ENCODE results near the gene SLC38A9.
"Not testable (repeated sequence)": the region's sequence is repeated elsewhere in the genome, so short reads cannot be mapped to it uniquely, and the experiment has no call there.

The SLC38A9 gene

GRCh38 chr5:55702598-55703345 is 9.4 kb downstream of the SLC38A9 start:
- DNase-seq (ENCODE audit: low read depth) = no peak

- DNase-seq (ENCODE audit: low read depth) = no peak
Measured at GRCh38 chr5:55701462-55702103, 10.5 kb downstream of the SLC38A9 start.

- no peak for DNase-seq (ENCODE audit: low read depth)
Measured at GRCh38 chr5:55700745-55701144, 11.4 kb downstream of the SLC38A9 start.

GRCh38 chr5:55699041-55699688 is 13.0 kb downstream of the SLC38A9 start:
- DNase-seq (ENCODE audit: low read depth) = no peak

- DNase-seq (ENCODE audit: low read depth) = not testable (repeated sequence)
Measured at GRCh38 chr5:55696704-55697103, 15.4 kb downstream of the SLC38A9 start.

GRCh38 chr5:55694152-55694830 is 17.8 kb downstream of the SLC38A9 start:
- DNase-seq (ENCODE audit: low read depth) = no peak

GRCh38 chr5:55692509-55692908 is 19.6 kb downstream of the SLC38A9 start:
- no peak for DNase-seq (ENCODE audit: low read depth)

GRCh38 chr5:55692106-55692417 is 20.1 kb downstream of the SLC38A9 start:
- DNase-seq (ENCODE audit: low read depth) = no peak

- DNase-seq (ENCODE audit: low read depth) = no peak
Measured at GRCh38 chr5:55691265-55692105, 20.6 kb downstream of the SLC38A9 start.

- DNase-seq (ENCODE audit: low read depth) = no peak
Measured at GRCh38 chr5:55682071-55682470, 30.1 kb downstream of the SLC38A9 start.

GRCh38 chr5:55681301-55681700 is 30.8 kb downstream of the SLC38A9 start:
- no peak for DNase-seq (ENCODE audit: low read depth)

GRCh38 chr5:55680353-55680752 is 31.8 kb downstream of the SLC38A9 start:
- DNase-seq (ENCODE audit: low read depth) = no peak

GRCh38 chr5:55679556-55679955 is 32.6 kb downstream of the SLC38A9 start:
- DNase-seq (ENCODE audit: low read depth) = no peak

- DNase-seq (ENCODE audit: low read depth) = no peak
Measured at GRCh38 chr5:55675119-55675518, 37.0 kb downstream of the SLC38A9 start.

GRCh38 chr5:55674340-55674739 is 37.8 kb downstream of the SLC38A9 start:
- no peak for DNase-seq (ENCODE audit: low read depth)

GRCh38 chr5:55672477-55672911 is 39.6 kb downstream of the SLC38A9 start:
- DNase-seq (ENCODE audit: low read depth) = no peak

GRCh38 chr5:55671975-55672374 is 40.1 kb downstream of the SLC38A9 start:
- no peak for DNase-seq (ENCODE audit: low read depth)

- no peak for DNase-seq (ENCODE audit: low read depth)
Measured at GRCh38 chr5:55668356-55668755, 43.8 kb downstream of the SLC38A9 start.

- DNase-seq (ENCODE audit: low read depth) = no peak
Measured at GRCh38 chr5:55667938-55668337, 44.2 kb downstream of the SLC38A9 start.

- DNase-seq (ENCODE audit: low read depth) = no peak
Measured at GRCh38 chr5:55665065-55665464, 47.1 kb downstream of the SLC38A9 start.

- DNase-seq (ENCODE audit: low read depth) = no peak
Measured at GRCh38 chr5:55657443-55657842, 54.7 kb downstream of the SLC38A9 start.

GRCh38 chr5:55650386-55650785 is 61.7 kb downstream of the SLC38A9 start:
- DNase-seq (ENCODE audit: low read depth) = no peak
